ENCODE measurements around the gene WBP11. TPM values are rescaled to one million over a fixed set of nuclear protein-coding genes. Genes with fewer than 3 reads are reported as not detected.
"Not testable (repeated sequence)": the region's sequence is repeated elsewhere in the genome, so short reads cannot be mapped to it uniquely, and the experiment has no call there.

Gene WBP11
- total and polyA plus RNA-seq, 10 donors = 16.0 to 61.4 (median 24.6) TPM

DNA sequence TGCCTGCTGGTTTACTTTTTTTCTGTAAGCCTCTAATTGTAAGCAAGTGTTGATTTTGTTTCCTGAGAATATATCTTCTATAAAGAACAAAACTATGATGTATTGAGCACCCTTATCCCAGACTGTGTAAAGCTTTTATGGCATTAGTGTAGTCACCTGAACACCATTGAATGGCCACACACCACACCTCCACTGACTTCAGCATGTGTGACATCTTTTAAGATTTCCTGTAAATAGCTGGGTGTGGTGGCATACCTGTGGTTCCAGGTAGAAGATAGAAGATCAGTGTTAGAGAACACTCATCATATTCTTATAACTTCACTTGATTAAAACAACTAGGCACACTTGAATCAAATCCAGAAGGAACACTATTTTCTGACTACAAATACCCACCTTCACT is 51.3 kb downstream of the WBP11 start:
- intact Hi-C loops (cut with DNase I; ENCODE audit: low total_unique reads) = no loop called here
- no peak overlapping the region for H3K27ac ChIP-seq
- TF ChIP-seq POLR2AphosphoS5 (IDR thresholded peaks at IDR 0.05) = no peak
- TF ChIP-seq, protein P1, sequence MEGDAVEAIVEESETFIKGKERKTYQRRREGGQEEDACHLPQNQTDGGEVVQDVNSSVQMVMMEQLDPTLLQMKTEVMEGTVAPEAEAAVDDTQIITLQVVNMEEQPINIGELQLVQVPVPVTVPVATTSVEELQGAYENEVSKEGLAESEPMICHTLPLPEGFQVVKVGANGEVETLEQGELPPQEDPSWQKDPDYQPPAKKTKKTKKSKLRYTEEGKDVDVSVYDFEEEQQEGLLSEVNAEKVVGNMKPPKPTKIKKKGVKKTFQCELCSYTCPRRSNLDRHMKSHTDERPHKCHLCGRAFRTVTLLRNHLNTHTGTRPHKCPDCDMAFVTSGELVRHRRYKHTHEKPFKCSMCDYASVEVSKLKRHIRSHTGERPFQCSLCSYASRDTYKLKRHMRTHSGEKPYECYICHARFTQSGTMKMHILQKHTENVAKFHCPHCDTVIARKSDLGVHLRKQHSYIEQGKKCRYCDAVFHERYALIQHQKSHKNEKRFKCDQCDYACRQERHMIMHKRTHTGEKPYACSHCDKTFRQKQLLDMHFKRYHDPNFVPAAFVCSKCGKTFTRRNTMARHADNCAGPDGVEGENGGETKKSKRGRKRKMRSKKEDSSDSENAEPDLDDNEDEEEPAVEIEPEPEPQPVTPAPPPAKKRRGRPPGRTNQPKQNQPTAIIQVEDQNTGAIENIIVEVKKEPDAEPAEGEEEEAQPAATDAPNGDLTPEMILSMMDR (IDR thresholded peaks at IDR 0.05 in 8 of 11, conservative IDR thresholded peaks at IDR 0.05 in 3 of 11) = no peak
- TF ChIP-seq POLR2A (IDR thresholded peaks at IDR 0.05) = no peak
- peaks cover 0 to 20% (median 0%) of the 10 kb centered on the region in 6 donors for H3K36me3 ChIP-seq
- H3K4me1 ChIP-seq = peaks cover 0 to 14% (median 0%) of the 10 kb centered on the region in 6 donors
- DNase-seq = no peak
- H3K9me3 ChIP-seq = peaks cover 0 to 5% (median under 1%) of the 10 kb centered on the region in 8 donors
- H3K27me3 ChIP-seq (replicated peaks in 1 of 7) = no peaks in the 10 kb centered on the region
- H3K4me3 ChIP-seq = no peak overlapping the region

DNA sequence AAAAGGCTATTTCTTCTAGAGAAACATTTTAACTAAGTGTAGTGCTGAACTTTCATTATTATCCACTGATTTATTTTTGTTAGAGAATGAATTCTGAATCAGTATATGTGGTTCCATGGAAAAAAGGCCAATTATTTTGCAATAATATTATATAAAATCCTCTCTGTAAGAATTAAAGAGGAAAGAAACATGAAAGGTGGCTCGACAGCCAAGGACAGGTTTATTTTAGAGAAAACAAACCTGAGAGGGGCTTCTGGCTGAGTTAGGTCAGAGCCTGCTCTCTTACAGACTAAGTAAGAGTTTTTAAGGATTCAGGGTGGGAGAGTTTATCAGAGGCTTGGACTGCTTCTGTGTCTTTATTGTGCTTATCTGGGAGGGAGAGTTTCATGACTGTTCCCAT is 60.2 kb downstream of the WBP11 start:
- Histone ChIP-seq H3K4me3 (no peak overlapping the region), H3K4me1 (peaks cover 0 to 3% (median 0%) of the 10 kb centered on the region in 6 donors), H3K27ac (no peak overlapping the region), H3K9me3 (peaks cover 0 to 26% (median 15%) of the 10 kb centered on the region in 8 donors), H3K36me3 (peaks cover 0 to 29% (median 0%) of the 10 kb centered on the region in 6 donors), H3K27me3 (replicated peaks in 1 of 7) (no peaks in the 10 kb centered on the region)
- intact Hi-C loops (cut with DNase I; ENCODE audit: low total_unique reads) = no loop called here
- DNase-seq = no peak
- TF ChIP-seq, protein P1 (IDR thresholded peaks at IDR 0.05 in 8 of 11, conservative IDR thresholded peaks at IDR 0.05 in 3 of 11) = no peak
- TF ChIP-seq POLR2A (IDR thresholded peaks at IDR 0.05) = no peak
- no peak for TF ChIP-seq POLR2AphosphoS5 (IDR thresholded peaks at IDR 0.05)
- 87 to 93% (median 91%) methylated on average over 1 of the region's 1 CpG for WGBS, 5 donors

DNA sequence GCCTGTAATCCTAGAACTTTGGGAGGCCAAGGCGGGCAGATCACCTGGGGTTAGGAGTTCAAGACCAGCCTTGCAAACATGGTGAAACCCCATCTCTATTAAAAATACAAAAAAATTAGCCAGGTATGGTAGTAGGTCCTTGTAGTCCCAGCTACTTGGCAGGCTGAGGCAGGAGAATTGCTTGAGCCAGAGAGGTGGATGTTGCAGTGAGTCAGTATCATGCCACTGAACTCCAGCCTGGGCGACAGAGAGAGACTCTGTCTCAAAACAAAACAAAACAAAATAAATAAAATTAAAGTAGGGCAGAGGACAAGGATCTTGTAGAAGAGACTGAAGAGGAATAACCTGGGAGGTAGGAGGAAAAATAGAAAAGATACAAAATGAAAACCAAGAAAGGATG is 61.3 kb downstream of the WBP11 start:
- H3K9me3 ChIP-seq = peaks cover 0 to 24% (median 13%) of the 10 kb centered on the region in 8 donors
- no peak overlapping the region for H3K27ac ChIP-seq
- peaks cover 0 to 3% (median 0%) of the 10 kb centered on the region in 6 donors for H3K4me1 ChIP-seq
- DNase-seq = no peak
- intact Hi-C loops (cut with DNase I; ENCODE audit: low total_unique reads) = no loop called here
- H3K36me3 ChIP-seq = peaks cover 0 to 23% (median 0%) of the 10 kb centered on the region in 6 donors
- H3K27me3 ChIP-seq (replicated peaks in 1 of 7) = no peaks in the 10 kb centered on the region
- TF ChIP-seq POLR2AphosphoS5 (IDR thresholded peaks at IDR 0.05) = no peak
- TF ChIP-seq, protein P1 (IDR thresholded peaks at IDR 0.05 in 8 of 11, conservative IDR thresholded peaks at IDR 0.05 in 3 of 11) = no peak
- no peak for TF ChIP-seq POLR2A (IDR thresholded peaks at IDR 0.05)
- H3K4me3 ChIP-seq = no peak overlapping the region
- WGBS, 5 donors = 92 to 99% (median 95%) methylated on average over 2 of the region's 2 CpGs

DNA sequence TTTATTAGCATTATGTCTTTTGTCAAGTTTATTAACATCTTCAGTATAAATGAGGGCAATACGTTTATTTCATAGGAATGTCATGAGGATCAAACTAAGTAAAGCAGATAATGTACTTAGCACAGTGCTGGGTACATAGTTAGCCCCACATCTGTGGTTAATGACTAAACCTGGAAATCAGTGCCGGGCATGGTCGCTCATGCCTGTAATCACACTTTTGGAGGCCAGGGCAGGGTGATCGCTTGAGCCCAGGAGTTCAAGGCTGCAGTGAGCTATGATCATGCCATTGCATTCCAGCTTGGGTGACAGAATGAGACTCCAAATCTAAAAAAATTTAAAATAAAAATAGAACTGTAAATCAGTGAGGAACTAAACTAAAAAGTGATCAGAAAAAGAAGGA is 62.1 kb downstream of the WBP11 start:
- Histone ChIP-seq H3K4me3 (no peak overlapping the region), H3K27me3 (replicated peaks in 1 of 7) (no peaks in the 10 kb centered on the region), H3K4me1 (peaks cover 0 to 3% (median 0%) of the 10 kb centered on the region in 6 donors), H3K27ac (no peak overlapping the region), H3K9me3 (peaks cover 0 to 18% (median 9%) of the 10 kb centered on the region in 8 donors), H3K36me3 (peaks cover 0 to 19% (median 0%) of the 10 kb centered on the region in 6 donors)
- intact Hi-C loops (cut with DNase I; ENCODE audit: low total_unique reads) = no loop called here
- WGBS, 5 donors = 72 to 83% (median 79%) methylated on average over 4 of the region's 4 CpGs
- no peak for DNase-seq
- TF ChIP-seq POLR2AphosphoS5 (IDR thresholded peaks at IDR 0.05) (no peak), POLR2A (IDR thresholded peaks at IDR 0.05) (no peak)
- TF ChIP-seq, protein P1 (IDR thresholded peaks at IDR 0.05 in 8 of 11, conservative IDR thresholded peaks at IDR 0.05 in 3 of 11) = no peak

DNA sequence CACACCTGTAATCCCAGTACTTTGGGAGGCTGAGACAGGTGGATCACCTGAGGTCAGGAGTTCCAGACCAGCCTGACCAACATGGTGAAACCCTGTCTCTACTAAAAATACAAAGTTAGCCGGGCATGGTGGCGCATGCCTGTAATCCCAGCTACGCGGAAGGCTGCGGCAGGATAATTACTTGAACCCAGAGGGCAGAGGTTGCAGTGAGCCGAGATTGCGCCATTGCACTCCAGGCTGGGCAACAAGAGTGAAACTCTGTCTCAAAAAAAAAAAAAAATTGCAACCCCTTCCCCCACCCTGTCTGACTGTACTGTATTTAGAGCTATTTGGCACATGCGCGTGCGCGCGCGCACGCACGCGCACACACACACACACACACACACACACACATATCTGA is 66.8 kb downstream of the WBP11 start:
- WGBS, 5 donors = 88 to 94% (median 89%) methylated on average over 16 of the region's 16 CpGs
- H3K36me3 ChIP-seq = not testable (repeated sequence)

More for the DNA sequence above, 66.8 kb downstream of the WBP11 start:
- intact Hi-C loops (cut with DNase I; ENCODE audit: low total_unique reads); H3K27me3 ChIP-seq (replicated peaks in 1 of 7); H3K27ac ChIP-seq; H3K4me1 ChIP-seq; H3K4me3 ChIP-seq; H3K9me3 ChIP-seq; DNase-seq: not testable (repeated sequence)

Data from spleen (tissue), 11 donors.